Neural cell (in vitro differentiated cells): ENCODE results near the gene ADAMTSL2. TPM values are rescaled to one million over a fixed set of nuclear protein-coding genes. Genes with fewer than 3 reads are reported as not detected.

Experiments
- H2AFZ ChIP-seq: fragments of 200-600, 300-800 bp; sonication (generic), shearing (Covaris generic); 2 replicates; pipeline ENCODE4 v1.6.0; 2014; ENCODE audit warnings: low read depth, mild to moderate bottlenecking, antibody characterized with exemption, low read length, moderate library complexity
- H3F3A ChIP-seq: fragments of 200-600 bp; shearing (Covaris generic); 2 replicates; pipeline ENCODE4 v1.6.1; 2016; ENCODE audit warnings: mild to moderate bottlenecking, moderate library complexity, mixed read lengths, antibody characterized with exemption, low read length; ENCODE audit not compliant: insufficient read depth, poor library complexity, severe bottlenecking
- H3K27ac ChIP-seq: fragments of 200-600, 300-800 bp; sonication (generic), shearing (Covaris generic); 2 replicates; pipeline ENCODE4 v1.5.1; 2014; ENCODE audit warnings: mild to moderate bottlenecking, low read length, moderate library complexity
- H3K27me3 ChIP-seq: fragments of 300-800, 200-600 bp; sonication (generic), shearing (Covaris generic); 2 replicates; pipeline ENCODE4 v1.6.0; 2014; ENCODE audit warnings: mild to moderate bottlenecking, low read depth, low read length, moderate library complexity; ENCODE audit not compliant: insufficient read depth
- H3K36me3 ChIP-seq: fragments of 300-800, 200-600 bp; sonication (generic), shearing (Covaris generic); 2 replicates; pipeline ENCODE4 v1.5.1; 2014; ENCODE audit warnings: mild to moderate bottlenecking, antibody characterized with exemption, low read length, moderate library complexity; ENCODE audit not compliant: insufficient read depth
- H3K4me2 ChIP-seq: fragments of 300-800, 200-600 bp; sonication (generic), shearing (Covaris generic); 2 replicates; pipeline ENCODE4 v1.6.0; 2014; ENCODE audit warnings: mild to moderate bottlenecking, low read length
- H3K4me3 ChIP-seq: fragments of 300-800, 200-600 bp; sonication (generic), shearing (Covaris generic); 2 replicates; pipeline ENCODE4 v1.5.1; 2014; ENCODE audit warnings: mild to moderate bottlenecking, low read length, moderate library complexity
- H3K79me2 ChIP-seq: fragments of 200-600 bp; shearing (Covaris generic); replicated peaks from 2 replicates; pipeline ENCODE4 v1.6.0; 2014; ENCODE audit warnings: mild to moderate bottlenecking, low read length, moderate library complexity; ENCODE audit not compliant: insufficient read depth
- H3K9ac ChIP-seq: fragments of 300-800, 200-600 bp; sonication (generic), shearing (Covaris generic); 2 replicates; pipeline ENCODE4 v1.6.1; 2016; ENCODE audit warnings: mild to moderate bottlenecking, low read length, mixed read lengths
- H3K9me2 ChIP-seq: fragments of 200-600 bp; shearing (Covaris generic); 2 replicates; pipeline ENCODE4 v1.6.1; 2016; ENCODE audit warnings: mild to moderate bottlenecking, low read length, mixed read lengths; ENCODE audit not compliant: insufficient read depth
- H3K9me3 ChIP-seq: fragments of 200-600, 300-800 bp; sonication (generic), shearing (Covaris generic); 2 replicates; pipeline ENCODE4 v1.6.1; 2016; ENCODE audit warnings: mild to moderate bottlenecking, mixed run types, low read length, moderate library complexity, mixed read lengths
- H4K20me1 ChIP-seq: fragments of 200-600 bp; shearing (Covaris generic); 2 replicates; pipeline ENCODE4 v1.6.1; 2016; ENCODE audit warnings: mild to moderate bottlenecking, mixed run types; ENCODE audit not compliant: insufficient read depth
- CTCF ChIP-seq: fragments of 450-650 bp; IDR thresholded peaks from 2 replicates; pipeline ENCODE4 v1.5.1; 2014; ENCODE audit warnings: antibody characterized with exemption, mild to moderate bottlenecking, moderate library complexity; ENCODE audit not compliant: poor library complexity, severe bottlenecking
- EP300 ChIP-seq: fragments of 450-650 bp; conservative IDR thresholded peaks from 2 replicates; pipeline ENCODE4 v1.6.1; 2014; ENCODE audit warnings: antibody characterized with exemption, mild to moderate bottlenecking, moderate library complexity; ENCODE audit not compliant: poor library complexity, severe bottlenecking
- EZH2 ChIP-seq: fragments of 200-600, 300-800 bp; shearing (Covaris generic), sonication (generic); IDR thresholded peaks from 2 replicates; pipeline ENCODE4 v1.6.1; 2014; ENCODE audit warnings: antibody characterized with exemption, low read length, borderline replicate concordance, mild to moderate bottlenecking; ENCODE audit not compliant: insufficient read depth, poor library complexity, severe bottlenecking
- MXI1 ChIP-seq: fragments of 450-650 bp; conservative IDR thresholded peaks from 2 replicates; pipeline ENCODE4 v1.6.1; 2014; ENCODE audit warnings: antibody characterized with exemption, mild to moderate bottlenecking; ENCODE audit not compliant: poor library complexity, severe bottlenecking
- POLR2AphosphoS5 ChIP-seq: IDR thresholded peaks from 2 replicates; pipeline ENCODE4 v1.6.1; 2012
- RAD21 ChIP-seq: fragments of 450-650 bp; conservative IDR thresholded peaks from 2 replicates; pipeline ENCODE4 v1.6.1; 2014; ENCODE audit warnings: antibody characterized with exemption, mild to moderate bottlenecking, moderate library complexity
- REST ChIP-seq: IDR thresholded peaks from 2 replicates; pipeline ENCODE4 v1.6.1; 2012; ENCODE audit warnings: borderline replicate concordance
- SMC3 ChIP-seq: fragments of 450-650 bp; conservative IDR thresholded peaks from 2 replicates; pipeline ENCODE4 v1.6.1; 2014; ENCODE audit warnings: antibody characterized with exemption, mild to moderate bottlenecking, moderate library complexity; ENCODE audit not compliant: poor library complexity
- TAF1 ChIP-seq: IDR thresholded peaks from 2 replicates; pipeline ENCODE4 v1.6.1; 2012; ENCODE audit warnings: low read depth
- polyA plus RNA-seq: library from polyadenylated mRNA; depleted of rRNA; stranded (reverse); fragments of >200 nt; gene quantifications from 2 replicates; pipeline ENCODE4 v1.2.3, GENCODE V29; 2014

Gene ADAMTSL2
- polyA plus RNA-seq, 1 donor from 2014 or later: 0.85 TPM

GRCh38 chr9:133536536-133536935, 2.0 kb downstream of the ADAMTSL2 start:
- H3K9me2 ChIP-seq: no peaks in the 10 kb centered on the region
- no peaks in the 10 kb centered on the region for H3K36me3 ChIP-seq
- no peak overlapping the region for H3K27ac ChIP-seq
- H3F3A ChIP-seq: no peaks in the 10 kb centered on the region
- no peak overlapping the region for H2AFZ ChIP-seq
- no peaks in the 10 kb centered on the region for H3K27me3 ChIP-seq
- no peak overlapping the region for H3K4me2 ChIP-seq
- no peak overlapping the region for H3K9ac ChIP-seq
- no peaks in the 10 kb centered on the region for H4K20me1 ChIP-seq
- no peak for TF ChIP-seq EP300
- TF ChIP-seq SMC3: no peak
- TF ChIP-seq MXI1: no peak
- no peak for TF ChIP-seq TAF1
- TF ChIP-seq REST: no peak
- TF ChIP-seq CTCF: no peak
- TF ChIP-seq RAD21: no peak
- TF ChIP-seq POLR2AphosphoS5: no peak
- TF ChIP-seq EZH2: no peak
- H3K9me3 ChIP-seq: no peaks in the 10 kb centered on the region
- H3K79me2 ChIP-seq: no peaks in the 10 kb centered on the region
- H3K4me3 ChIP-seq: no peak overlapping the region

GRCh38 chr9:133537257-133537656, 2.8 kb downstream of the ADAMTSL2 start:
- Histone ChIP-seq H2AFZ (no peak overlapping the region), H4K20me1 (no peaks in the 10 kb centered on the region), H3K27ac (no peak overlapping the region)

GRCh38 chr9:133538176-133538575, 3.7 kb downstream of the ADAMTSL2 start:
- H3K9me2 ChIP-seq: no peaks in the 10 kb centered on the region
- no peak overlapping the region for H3K4me2 ChIP-seq
- H3K27ac ChIP-seq: no peak overlapping the region
- no peaks in the 10 kb centered on the region for H3K36me3 ChIP-seq
- H3K9ac ChIP-seq: no peak overlapping the region
- no peaks in the 10 kb centered on the region for H3K27me3 ChIP-seq
- no peaks in the 10 kb centered on the region for H3K9me3 ChIP-seq
- TF ChIP-seq EP300 (no peak), SMC3 (no peak), REST (no peak), RAD21 (no peak), EZH2 (no peak), POLR2AphosphoS5 (no peak), MXI1 (no peak), TAF1 (no peak), CTCF (no peak)
- no peaks in the 10 kb centered on the region for H3F3A ChIP-seq
- H3K4me3 ChIP-seq: no peak overlapping the region
- H3K79me2 ChIP-seq: no peaks in the 10 kb centered on the region
- no peak overlapping the region for H2AFZ ChIP-seq
- H4K20me1 ChIP-seq: no peaks in the 10 kb centered on the region

More at GRCh38 chr9:133537257-133537656, 2.8 kb downstream of the ADAMTSL2 start:
- no peak overlapping the region for H3K4me3 ChIP-seq
- no peaks in the 10 kb centered on the region for H3K27me3 ChIP-seq
- H3K79me2 ChIP-seq: no peaks in the 10 kb centered on the region
- H3K36me3 ChIP-seq: no peaks in the 10 kb centered on the region
- no peaks in the 10 kb centered on the region for H3F3A ChIP-seq
- H3K9ac ChIP-seq: no peak overlapping the region
- H3K9me2 ChIP-seq: no peaks in the 10 kb centered on the region
- H3K9me3 ChIP-seq: no peaks in the 10 kb centered on the region
- TF ChIP-seq POLR2AphosphoS5 (no peak), MXI1 (no peak), RAD21 (no peak)
- H3K4me2 ChIP-seq: no peak overlapping the region
